Vagina (tissue), 2 donors: Measurements from ENCODE around the gene MCM7.

Experiments
- POLR2A ChIP-seq, 2 donors: fragments of 450-650 bp; IDR thresholded peaks; one replicate each; pipeline ENCODE4 v1.6.1; 2017; ENCODE audit warnings: antibody characterized with exemption in 2 of 2, mild to moderate bottlenecking in 2 of 2, moderate library complexity in 2 of 2
- POLR2AphosphoS5 ChIP-seq, 2 donors: sonication (generic); formaldehyde crosslinking; IDR thresholded peaks; one replicate each; pipeline ENCODE4 v1.9.0; 2017; ENCODE audit warnings: antibody characterized with exemption in 2 of 2, mild to moderate bottlenecking in 2 of 2, low read depth in 1 of 2; ENCODE audit not compliant: insufficient read depth in 1 of 2
- TF ChIP-seq, protein P1 (sequence below), 3 experiments: fragments of 450-650 bp in 2 of 3; fragments of 200-600 bp in 1 of 3; sonication (generic) in 1 of 3; IDR thresholded peaks; one replicate each; pipeline ENCODE4 v1.5.1; 2017 to 2019; ENCODE audit warnings: antibody characterized with exemption in 3 of 3, mild to moderate bottlenecking in 2 of 3, moderate library complexity in 2 of 3

DNA sequence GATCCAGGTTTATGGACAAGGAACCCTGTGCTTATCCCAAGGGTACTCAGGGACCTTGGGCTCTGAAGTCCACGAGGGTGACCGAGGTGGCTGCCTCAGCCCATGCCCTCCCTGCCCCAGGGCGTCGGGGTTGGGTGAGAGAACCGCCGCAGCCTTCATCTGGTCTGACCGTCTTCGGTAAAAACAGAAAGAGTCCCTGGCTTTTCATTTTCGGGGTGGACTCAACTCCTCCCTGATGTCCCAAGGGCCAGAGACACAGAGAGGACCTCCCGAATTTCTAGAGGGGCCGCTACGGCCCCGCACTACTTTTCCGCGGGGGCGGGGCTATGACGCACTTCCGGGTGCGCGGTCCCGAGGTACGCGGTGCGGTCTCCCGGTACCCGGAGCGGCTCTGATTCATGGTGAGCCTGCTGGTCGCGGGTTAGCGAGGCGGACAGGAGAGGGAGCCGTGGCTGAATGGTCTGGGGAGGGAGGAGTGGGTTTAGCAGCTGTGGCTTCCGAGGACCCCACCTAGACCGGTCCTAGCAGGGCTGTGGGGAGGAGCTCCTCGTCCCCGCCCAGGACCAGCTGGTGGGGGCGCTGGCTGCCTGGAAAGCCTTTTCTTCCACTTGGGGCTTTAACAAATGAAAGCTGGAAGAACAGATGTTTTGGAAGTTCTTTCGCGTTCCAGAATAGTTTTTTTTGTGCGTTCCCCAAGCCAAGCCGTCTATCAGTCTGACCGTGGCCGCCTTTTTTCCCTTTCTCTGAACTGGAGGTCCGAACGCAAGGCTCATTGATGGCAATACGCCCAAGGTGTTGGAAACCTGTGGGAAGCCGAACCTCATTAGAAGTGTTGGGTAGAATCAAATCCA lies 51.5 kb downstream of the MCM7 start, which contains the start of gene ZSCAN21:
- TF ChIP-seq, protein P1, sequence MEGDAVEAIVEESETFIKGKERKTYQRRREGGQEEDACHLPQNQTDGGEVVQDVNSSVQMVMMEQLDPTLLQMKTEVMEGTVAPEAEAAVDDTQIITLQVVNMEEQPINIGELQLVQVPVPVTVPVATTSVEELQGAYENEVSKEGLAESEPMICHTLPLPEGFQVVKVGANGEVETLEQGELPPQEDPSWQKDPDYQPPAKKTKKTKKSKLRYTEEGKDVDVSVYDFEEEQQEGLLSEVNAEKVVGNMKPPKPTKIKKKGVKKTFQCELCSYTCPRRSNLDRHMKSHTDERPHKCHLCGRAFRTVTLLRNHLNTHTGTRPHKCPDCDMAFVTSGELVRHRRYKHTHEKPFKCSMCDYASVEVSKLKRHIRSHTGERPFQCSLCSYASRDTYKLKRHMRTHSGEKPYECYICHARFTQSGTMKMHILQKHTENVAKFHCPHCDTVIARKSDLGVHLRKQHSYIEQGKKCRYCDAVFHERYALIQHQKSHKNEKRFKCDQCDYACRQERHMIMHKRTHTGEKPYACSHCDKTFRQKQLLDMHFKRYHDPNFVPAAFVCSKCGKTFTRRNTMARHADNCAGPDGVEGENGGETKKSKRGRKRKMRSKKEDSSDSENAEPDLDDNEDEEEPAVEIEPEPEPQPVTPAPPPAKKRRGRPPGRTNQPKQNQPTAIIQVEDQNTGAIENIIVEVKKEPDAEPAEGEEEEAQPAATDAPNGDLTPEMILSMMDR (IDR thresholded peaks at IDR 0.05), result peak in 1 of 3 experiments; percentile 17
- peak in 1 of 2 donors; percentile 66 for TF ChIP-seq POLR2A (IDR thresholded peaks at IDR 0.05)
- TF ChIP-seq POLR2AphosphoS5 (IDR thresholded peaks at IDR 0.05; ENCODE audit: insufficient read depth in 1 of 2, low read depth in 1 of 2), result peak; percentile 93 to 94
